HCT116 (cell line): Measurements from ENCODE around the gene MRM1. TPM values are rescaled to one million over a fixed set of nuclear protein-coding genes. Genes with fewer than 3 reads are reported as not detected.

ENCODE experiments used
- ATAC-seq: fragments of 200-7000 bp; cut with Tn5 transposase; 2 replicates; pipeline ENCODE4 v1.9.1; 2020; ENCODE audit warnings: mild to moderate bottlenecking, moderate library complexity
- BruUV-seq: library from RNA; stranded (reverse); fragments of 400-500 nt; replicated peaks from 2 replicates; lab custom pipeline; 2021; lab: Mats Ljungman, UMichigan
- CTCF ChIA-PET: fragments of 300-600 bp; sonication (Branson Sonifier 250); formaldehyde crosslinking; loops from one replicate; lab custom pipeline; 2021; ENCODE audit warnings: antibody characterized with exemption; lab: Charles Lee
- POLR2A ChIA-PET: fragments of 300-600, 350-600 bp; sonication (Branson Sonifier 250); formaldehyde crosslinking; loops from one replicate; lab custom pipeline; 2021; ENCODE audit warnings: antibody characterized with exemption; lab: Charles Lee
- RAD21 ChIA-PET, 2 experiments: fragments of 300-600 bp; sonication (Branson Sonifier 250); formaldehyde crosslinking; loops; one replicate each; lab custom pipeline; 2023; ENCODE audit warnings: low total read pairs in 2 of 2; ENCODE audit not compliant: uncharacterized antibody in 2 of 2, unreplicated experiment in 2 of 2, low non-redundant PET in 1 of 2; lab: Charles Lee
- DNase-seq: peaks from one replicate; pipeline ENCODE4 v3.0.0-alpha.2; 2010; ENCODE audit warnings: low read depth, low spot score
- H2AFZ ChIP-seq: fragments of 200-600 bp; shearing (Covaris generic), sonication (generic); 2 replicates; pipeline ENCODE4 v1.6.1; 2017; ENCODE audit warnings: low read depth, mixed run types, mixed read lengths, antibody characterized with exemption, low read length; ENCODE audit not compliant: poor library complexity, severe bottlenecking
- H3K27ac ChIP-seq: 2 replicates; pipeline ENCODE4 v1.5.1; 2012; ENCODE audit warnings: low read depth, low read length
- H3K27me3 ChIP-seq: fragments of 200-600 bp; sonication (generic); 2 replicates; pipeline ENCODE4 v1.6.1; 2016; ENCODE audit warnings: mixed run types, low read length, mixed read lengths; ENCODE audit not compliant: insufficient read depth
- H3K36me3 ChIP-seq, 2 experiments: fragments of 200-500 bp in 1 of 2; fragments of 200-600 bp in 1 of 2; sonication (Bioruptor generic) in 1 of 2; sonication (generic) in 1 of 2; 2 replicates each; pipeline versions ENCODE4 v1.5.1 to v1.6.1; 2014 to 2016; ENCODE audit warnings: low read length in 2 of 2, inconsistent platforms in 1 of 2, mixed read lengths in 1 of 2, mixed run types in 1 of 2; ENCODE audit not compliant: insufficient read depth in 2 of 2, control insufficient read depth in 1 of 2
- H3K4me1 ChIP-seq, 2 experiments: fragments of 200-600 bp in 1 of 2; sonication (generic) in 1 of 2; 2 replicates each; pipeline versions ENCODE4 v1.5.1 to v1.6.1; 2012 to 2017; ENCODE audit warnings: low read length in 2 of 2, inconsistent platforms in 1 of 2, mild to moderate bottlenecking in 1 of 2, mixed read lengths in 1 of 2, mixed run types in 1 of 2, moderate library complexity in 1 of 2; ENCODE audit not compliant: insufficient read depth in 2 of 2, control insufficient read depth in 1 of 2
- H3K4me2 ChIP-seq: fragments of 200-600 bp; sonication (generic); 2 replicates; pipeline ENCODE4 v1.6.1; 2017; ENCODE audit warnings: mixed run types, low read length, mixed read lengths
- H3K4me3 ChIP-seq, 2 experiments: fragments of 200-600 bp in 1 of 2; sonication (generic) in 1 of 2; replicated peaks in 1 of 2; 2 replicates each; pipeline ENCODE4 v1.5.1; 2011 to 2016; ENCODE audit warnings: low read length in 2 of 2, control low read depth in 1 of 2, low read depth in 1 of 2, mild to moderate bottlenecking in 1 of 2, mixed read lengths in 1 of 2, mixed run types in 1 of 2
- H3K79me2 ChIP-seq: fragments of 200-600 bp; sonication (generic); 2 replicates; pipeline ENCODE4 v1.6.1; 2017; ENCODE audit warnings: mild to moderate bottlenecking, mixed run types, low read length, moderate library complexity, mixed read lengths; ENCODE audit not compliant: insufficient read depth
- H3K9ac ChIP-seq: fragments of 200-600 bp; sonication (generic); 2 replicates; pipeline ENCODE4 v1.6.1; 2016; ENCODE audit warnings: low read length, mixed read lengths
- H3K9me2 ChIP-seq: fragments of 200-600 bp; sonication (generic), shearing (Covaris generic); 2 replicates; pipeline ENCODE4 v1.6.1; 2017; ENCODE audit warnings: mixed run types, mild to moderate bottlenecking, moderate library complexity; ENCODE audit not compliant: insufficient read depth
- H3K9me3 ChIP-seq, 2 experiments: fragments of 200-500 bp in 1 of 2; fragments of 200-600 bp in 1 of 2; sonication (Bioruptor generic) in 1 of 2; sonication (generic) in 1 of 2; 2 replicates each; pipeline ENCODE4 v1.6.1; 2014 to 2017; ENCODE audit warnings: low read length in 2 of 2, mixed read lengths in 2 of 2, inconsistent platforms in 1 of 2, low read depth in 1 of 2, mild to moderate bottlenecking in 1 of 2, mixed run types in 1 of 2, moderate library complexity in 1 of 2; ENCODE audit not compliant: control insufficient read depth in 1 of 2, insufficient read depth in 1 of 2
- H4K20me1 ChIP-seq: fragments of 200-600 bp; sonication (generic), shearing (Covaris generic); 2 replicates; pipeline ENCODE4 v1.6.1; 2017; ENCODE audit warnings: mixed run types, mild to moderate bottlenecking, moderate library complexity; ENCODE audit not compliant: insufficient read depth
- ELF1 ChIP-seq: IDR thresholded peaks from 2 replicates; pipeline ENCODE4 v1.6.1; 2012; ENCODE audit warnings: low read depth, borderline replicate concordance
- FOSL1 ChIP-seq: IDR thresholded peaks from 2 replicates; pipeline ENCODE4 v1.6.1; 2012; ENCODE audit warnings: low read depth
- JUND ChIP-seq: IDR thresholded peaks from 2 replicates; pipeline ENCODE4 v1.6.1; 2012
- POLR2AphosphoS5 ChIP-seq: IDR thresholded peaks from 2 replicates; pipeline ENCODE4 v1.6.1; 2011; ENCODE audit warnings: mild to moderate bottlenecking, low read depth, low read length, moderate library complexity
- RAD21 ChIP-seq: IDR thresholded peaks from 2 replicates; pipeline ENCODE4 v1.6.1; 2012; ENCODE audit warnings: low read depth, mild to moderate bottlenecking
- SRF ChIP-seq: IDR thresholded peaks from 2 replicates; pipeline ENCODE4 v1.6.1; 2012; ENCODE audit warnings: low read depth
- TCF7L2 ChIP-seq: IDR thresholded peaks from 2 replicates; pipeline ENCODE4 v1.7.0; 2011; ENCODE audit warnings: borderline replicate concordance, inconsistent platforms; ENCODE audit not compliant: insufficient read depth, insufficient read length; ENCODE audit errors: extremely low read depth
- YY1 ChIP-seq: IDR thresholded peaks from 2 replicates; pipeline ENCODE4 v1.6.1; 2011; ENCODE audit warnings: low read length, low read depth, moderate library complexity, mild to moderate bottlenecking; ENCODE audit not compliant: insufficient replicate concordance; ENCODE audit errors: extremely low read depth
- ZFX ChIP-seq: fragments of 450-650 bp; IDR thresholded peaks from 2 replicates; pipeline ENCODE4 v1.6.1; 2017
- intact Hi-C: fragments of 100-400 bp; cut with micrococcal nuclease; formaldehyde crosslinking; loops from 2 replicates; pipeline ENCODE4 v1.10.0; 2022
- total RNA-seq: library from RNA; stranded (reverse); gene quantifications from one replicate; pipeline ENCODE4 v1.2.1, GENCODE V29; 2021; ENCODE audit not compliant: unreplicated experiment
- TF ChIP-seq, protein P1 (sequence below): IDR thresholded peaks from 2 replicates; pipeline ENCODE4 v1.6.1; 2011; ENCODE audit warnings: mild to moderate bottlenecking, low read length, moderate library complexity; ENCODE audit not compliant: insufficient replicate concordance; ENCODE audit errors: extremely low read depth
- TF ChIP-seq, protein P2 (sequence below), 3 experiments: fragments of 200-600 bp in 1 of 3; sonication (generic) in 1 of 3; IDR thresholded peaks in 2 of 3; conservative IDR thresholded peaks in 1 of 3; 2 replicates each; pipeline ENCODE4 v1.5.1; 2012 to 2017; ENCODE audit warnings: low read depth in 2 of 3, low read length in 2 of 3, antibody characterized with exemption in 1 of 3, borderline replicate concordance in 1 of 3, control low read depth in 1 of 3, mild to moderate bottlenecking in 1 of 3, mixed read lengths in 1 of 3, mixed run types in 1 of 3, moderate library complexity in 1 of 3; ENCODE audit not compliant: insufficient read depth in 1 of 3
- TF ChIP-seq, protein P3 (sequence below): IDR thresholded peaks from 2 replicates; pipeline ENCODE4 v1.6.1; 2012; ENCODE audit warnings: low read depth

MRM1 gene
- total RNA-seq, 1 experiment from 2014 or later: 14.5 TPM

DNA sequence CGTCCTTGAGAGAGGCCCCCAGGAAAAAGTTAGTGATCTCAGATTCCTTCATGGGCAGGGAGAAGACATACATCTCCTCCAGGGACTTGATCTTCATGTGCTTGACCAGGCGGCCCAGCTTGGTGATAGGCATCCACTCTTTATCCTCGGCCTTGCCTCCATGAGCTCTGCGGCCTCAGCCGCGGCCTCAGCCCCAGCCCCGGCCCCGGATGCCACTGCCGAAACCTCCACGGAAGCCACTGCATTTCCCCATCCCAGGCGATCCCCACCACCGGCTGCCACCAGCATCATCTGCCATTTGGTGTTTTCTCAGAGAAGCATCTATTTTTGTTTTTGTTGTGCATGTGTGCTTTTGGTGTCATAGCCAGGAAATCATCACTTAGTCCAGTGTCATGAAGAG, 26.4 kb upstream of the MRM1 start:
- ATAC-seq: no peak
- no TSS peak for BruUV-seq
- intact Hi-C loops: no loop called here
- ChIA-PET RAD21 (no interaction called here), POLR2A (no interaction called here), CTCF (no interaction called here)
- TF ChIP-seq YY1 (no peak), POLR2AphosphoS5 (no peak), ZFX (no peak), RAD21 (no peak), JUND (no peak), SRF (no peak), FOSL1 (no peak), ELF1 (no peak), TCF7L2 (no peak)
- TF ChIP-seq, protein P1, sequence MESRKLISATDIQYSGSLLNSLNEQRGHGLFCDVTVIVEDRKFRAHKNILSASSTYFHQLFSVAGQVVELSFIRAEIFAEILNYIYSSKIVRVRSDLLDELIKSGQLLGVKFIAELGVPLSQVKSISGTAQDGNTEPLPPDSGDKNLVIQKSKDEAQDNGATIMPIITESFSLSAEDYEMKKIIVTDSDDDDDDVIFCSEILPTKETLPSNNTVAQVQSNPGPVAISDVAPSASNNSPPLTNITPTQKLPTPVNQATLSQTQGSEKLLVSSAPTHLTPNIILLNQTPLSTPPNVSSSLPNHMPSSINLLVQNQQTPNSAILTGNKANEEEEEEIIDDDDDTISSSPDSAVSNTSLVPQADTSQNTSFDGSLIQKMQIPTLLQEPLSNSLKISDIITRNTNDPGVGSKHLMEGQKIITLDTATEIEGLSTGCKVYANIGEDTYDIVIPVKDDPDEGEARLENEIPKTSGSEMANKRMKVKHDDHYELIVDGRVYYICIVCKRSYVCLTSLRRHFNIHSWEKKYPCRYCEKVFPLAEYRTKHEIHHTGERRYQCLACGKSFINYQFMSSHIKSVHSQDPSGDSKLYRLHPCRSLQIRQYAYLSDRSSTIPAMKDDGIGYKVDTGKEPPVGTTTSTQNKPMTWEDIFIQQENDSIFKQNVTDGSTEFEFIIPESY: no peak
- TF ChIP-seq, protein P2, sequence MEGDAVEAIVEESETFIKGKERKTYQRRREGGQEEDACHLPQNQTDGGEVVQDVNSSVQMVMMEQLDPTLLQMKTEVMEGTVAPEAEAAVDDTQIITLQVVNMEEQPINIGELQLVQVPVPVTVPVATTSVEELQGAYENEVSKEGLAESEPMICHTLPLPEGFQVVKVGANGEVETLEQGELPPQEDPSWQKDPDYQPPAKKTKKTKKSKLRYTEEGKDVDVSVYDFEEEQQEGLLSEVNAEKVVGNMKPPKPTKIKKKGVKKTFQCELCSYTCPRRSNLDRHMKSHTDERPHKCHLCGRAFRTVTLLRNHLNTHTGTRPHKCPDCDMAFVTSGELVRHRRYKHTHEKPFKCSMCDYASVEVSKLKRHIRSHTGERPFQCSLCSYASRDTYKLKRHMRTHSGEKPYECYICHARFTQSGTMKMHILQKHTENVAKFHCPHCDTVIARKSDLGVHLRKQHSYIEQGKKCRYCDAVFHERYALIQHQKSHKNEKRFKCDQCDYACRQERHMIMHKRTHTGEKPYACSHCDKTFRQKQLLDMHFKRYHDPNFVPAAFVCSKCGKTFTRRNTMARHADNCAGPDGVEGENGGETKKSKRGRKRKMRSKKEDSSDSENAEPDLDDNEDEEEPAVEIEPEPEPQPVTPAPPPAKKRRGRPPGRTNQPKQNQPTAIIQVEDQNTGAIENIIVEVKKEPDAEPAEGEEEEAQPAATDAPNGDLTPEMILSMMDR (IDR thresholded peaks at IDR 0.05 in 2 of 3, conservative IDR thresholded peaks at IDR 0.05 in 1 of 3; ENCODE audit: borderline replicate concordance in 1 of 3, insufficient read depth in 1 of 3, low read depth in 2 of 3, low read length in 2 of 3): no peak
- TF ChIP-seq, protein P3, sequence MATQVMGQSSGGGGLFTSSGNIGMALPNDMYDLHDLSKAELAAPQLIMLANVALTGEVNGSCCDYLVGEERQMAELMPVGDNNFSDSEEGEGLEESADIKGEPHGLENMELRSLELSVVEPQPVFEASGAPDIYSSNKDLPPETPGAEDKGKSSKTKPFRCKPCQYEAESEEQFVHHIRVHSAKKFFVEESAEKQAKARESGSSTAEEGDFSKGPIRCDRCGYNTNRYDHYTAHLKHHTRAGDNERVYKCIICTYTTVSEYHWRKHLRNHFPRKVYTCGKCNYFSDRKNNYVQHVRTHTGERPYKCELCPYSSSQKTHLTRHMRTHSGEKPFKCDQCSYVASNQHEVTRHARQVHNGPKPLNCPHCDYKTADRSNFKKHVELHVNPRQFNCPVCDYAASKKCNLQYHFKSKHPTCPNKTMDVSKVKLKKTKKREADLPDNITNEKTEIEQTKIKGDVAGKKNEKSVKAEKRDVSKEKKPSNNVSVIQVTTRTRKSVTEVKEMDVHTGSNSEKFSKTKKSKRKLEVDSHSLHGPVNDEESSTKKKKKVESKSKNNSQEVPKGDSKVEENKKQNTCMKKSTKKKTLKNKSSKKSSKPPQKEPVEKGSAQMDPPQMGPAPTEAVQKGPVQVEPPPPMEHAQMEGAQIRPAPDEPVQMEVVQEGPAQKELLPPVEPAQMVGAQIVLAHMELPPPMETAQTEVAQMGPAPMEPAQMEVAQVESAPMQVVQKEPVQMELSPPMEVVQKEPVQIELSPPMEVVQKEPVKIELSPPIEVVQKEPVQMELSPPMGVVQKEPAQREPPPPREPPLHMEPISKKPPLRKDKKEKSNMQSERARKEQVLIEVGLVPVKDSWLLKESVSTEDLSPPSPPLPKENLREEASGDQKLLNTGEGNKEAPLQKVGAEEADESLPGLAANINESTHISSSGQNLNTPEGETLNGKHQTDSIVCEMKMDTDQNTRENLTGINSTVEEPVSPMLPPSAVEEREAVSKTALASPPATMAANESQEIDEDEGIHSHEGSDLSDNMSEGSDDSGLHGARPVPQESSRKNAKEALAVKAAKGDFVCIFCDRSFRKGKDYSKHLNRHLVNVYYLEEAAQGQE: no peak
- no peak overlapping the region for H3K4me2 ChIP-seq
- H3K4me1 ChIP-seq: no peaks in the 10 kb centered on the region
- no peaks in the 10 kb centered on the region for H4K20me1 ChIP-seq
- no peaks in the 10 kb centered on the region for H3K9me3 ChIP-seq
- H3K79me2 ChIP-seq: peaks cover 50% of the 10 kb centered on the region
- peaks cover 12 to 18% of the 10 kb centered on the region in 2 experiments; a peak in 3 of 4 replicates for H3K36me3 ChIP-seq
- H3K9me2 ChIP-seq: no peaks in the 10 kb centered on the region
- H3K4me3 ChIP-seq: no peak overlapping the region
- no peak for DNase-seq
- no peak overlapping the region for H3K27ac ChIP-seq
- H3K27me3 ChIP-seq: no peaks in the 10 kb centered on the region
- H2AFZ ChIP-seq: no peak overlapping the region
- no peak overlapping the region for H3K9ac ChIP-seq
